ENCODE results near the gene CD84.

DNA sequence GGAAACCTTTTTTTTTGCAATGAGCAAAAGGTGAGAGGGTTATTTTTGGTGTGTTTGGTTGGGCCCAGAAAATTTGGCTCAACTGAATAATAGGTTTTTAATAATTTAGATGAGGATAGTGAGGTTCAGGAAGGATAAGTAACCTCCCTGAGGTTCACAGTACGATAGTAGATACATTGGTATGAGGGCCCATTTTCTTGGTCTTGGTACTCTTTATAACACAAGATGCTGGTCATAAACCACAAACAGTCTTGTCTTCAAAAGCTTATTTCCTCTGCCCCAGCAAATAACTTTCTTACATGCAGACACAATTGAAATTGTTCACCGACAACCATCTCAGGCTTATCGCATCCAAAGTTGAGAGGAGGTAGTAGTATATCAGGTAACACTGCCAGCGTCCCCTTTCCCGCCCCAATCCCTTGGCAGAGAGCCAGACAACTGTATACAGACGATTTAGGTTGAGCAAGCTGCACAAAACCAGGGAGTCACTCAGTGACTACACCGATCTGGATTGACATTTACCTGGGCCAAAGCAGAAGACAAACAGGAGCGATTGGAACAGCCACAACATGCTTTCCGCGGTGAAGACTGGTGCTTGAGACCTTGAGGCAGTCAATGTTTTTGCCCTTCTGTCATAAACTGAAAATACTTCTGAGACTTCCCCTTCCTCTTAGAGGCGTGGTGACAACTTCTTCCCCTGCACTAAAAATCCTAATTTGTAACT lies 56.5 kb downstream of the CD84 start, which contains the start of gene SLAMF6:
- TF ChIP-seq, protein P1, sequence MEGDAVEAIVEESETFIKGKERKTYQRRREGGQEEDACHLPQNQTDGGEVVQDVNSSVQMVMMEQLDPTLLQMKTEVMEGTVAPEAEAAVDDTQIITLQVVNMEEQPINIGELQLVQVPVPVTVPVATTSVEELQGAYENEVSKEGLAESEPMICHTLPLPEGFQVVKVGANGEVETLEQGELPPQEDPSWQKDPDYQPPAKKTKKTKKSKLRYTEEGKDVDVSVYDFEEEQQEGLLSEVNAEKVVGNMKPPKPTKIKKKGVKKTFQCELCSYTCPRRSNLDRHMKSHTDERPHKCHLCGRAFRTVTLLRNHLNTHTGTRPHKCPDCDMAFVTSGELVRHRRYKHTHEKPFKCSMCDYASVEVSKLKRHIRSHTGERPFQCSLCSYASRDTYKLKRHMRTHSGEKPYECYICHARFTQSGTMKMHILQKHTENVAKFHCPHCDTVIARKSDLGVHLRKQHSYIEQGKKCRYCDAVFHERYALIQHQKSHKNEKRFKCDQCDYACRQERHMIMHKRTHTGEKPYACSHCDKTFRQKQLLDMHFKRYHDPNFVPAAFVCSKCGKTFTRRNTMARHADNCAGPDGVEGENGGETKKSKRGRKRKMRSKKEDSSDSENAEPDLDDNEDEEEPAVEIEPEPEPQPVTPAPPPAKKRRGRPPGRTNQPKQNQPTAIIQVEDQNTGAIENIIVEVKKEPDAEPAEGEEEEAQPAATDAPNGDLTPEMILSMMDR (IDR thresholded peaks at IDR 0.05; ENCODE audit: low read depth, low read length, poor library complexity, severe bottlenecking), result no peak
- TF ChIP-seq EZH2phosphoT487 (IDR thresholded peaks at IDR 0.05; ENCODE audit: borderline replicate concordance, low read length), result no peak

Measured in DOHH2 (cell line).